ENCODE measurements around the gene MAB21L4. TPM values are rescaled to one million over a fixed set of nuclear protein-coding genes. Genes with fewer than 3 reads are reported as not detected.

The MAB21L4 gene
- total RNA-seq, 1 donor from 2014 or later = 2.1 TPM

DNA sequence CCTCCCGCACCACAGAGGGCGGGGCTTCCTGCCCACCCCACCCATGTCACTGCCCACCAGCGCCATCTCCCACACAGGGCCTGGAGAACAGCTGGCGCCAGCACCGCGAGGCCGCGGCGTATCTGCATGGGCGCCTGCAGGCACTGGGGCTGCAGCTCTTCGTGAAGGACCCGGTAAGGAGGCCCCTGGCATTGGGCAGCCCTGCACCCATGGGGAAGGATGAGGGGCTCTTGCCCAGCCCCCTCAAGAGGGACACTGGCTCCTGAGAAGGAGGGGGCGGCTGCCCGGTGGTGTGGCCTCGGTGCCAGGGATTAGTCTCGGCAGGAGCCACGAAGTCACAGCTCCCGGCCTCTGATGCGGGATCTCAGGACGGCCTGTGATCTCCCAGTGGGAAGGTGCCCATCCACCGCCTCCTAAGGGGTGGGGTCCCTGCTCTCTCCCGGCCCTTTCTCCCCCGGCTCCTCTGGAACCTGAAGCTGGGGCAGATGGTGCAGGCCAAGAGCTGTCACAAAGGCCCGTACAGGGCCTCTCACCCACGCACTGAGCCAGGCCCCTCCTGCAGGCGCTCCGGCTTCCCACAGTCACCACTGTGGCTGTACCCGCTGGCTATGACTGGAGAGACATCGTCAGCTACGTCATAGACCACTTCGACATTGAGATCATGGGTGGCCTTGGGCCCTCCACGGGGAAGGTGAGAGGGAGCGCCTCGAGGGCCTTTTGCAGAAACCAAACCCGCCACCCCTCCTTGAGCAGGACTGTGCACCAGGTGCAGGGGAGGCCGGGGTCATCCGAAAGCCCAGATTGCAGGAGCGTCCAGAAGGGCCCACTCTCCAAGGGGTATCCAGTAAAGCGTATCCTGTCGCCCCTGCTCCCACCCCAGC, 18.3 kb downstream of the MAB21L4 start:
- Histone ChIP-seq H3K36me3 (ENCODE audit: control insufficient read depth, insufficient read depth, low read length) (no peaks in the 10 kb centered on the region), H3K27me3 (ENCODE audit: control insufficient read depth, insufficient read depth, low read length) (peaks cover 3% of the 10 kb centered on the region), H3K4me3 (ENCODE audit: low read depth, low read length) (no peak overlapping the region)
- TF ChIP-seq, protein P1, sequence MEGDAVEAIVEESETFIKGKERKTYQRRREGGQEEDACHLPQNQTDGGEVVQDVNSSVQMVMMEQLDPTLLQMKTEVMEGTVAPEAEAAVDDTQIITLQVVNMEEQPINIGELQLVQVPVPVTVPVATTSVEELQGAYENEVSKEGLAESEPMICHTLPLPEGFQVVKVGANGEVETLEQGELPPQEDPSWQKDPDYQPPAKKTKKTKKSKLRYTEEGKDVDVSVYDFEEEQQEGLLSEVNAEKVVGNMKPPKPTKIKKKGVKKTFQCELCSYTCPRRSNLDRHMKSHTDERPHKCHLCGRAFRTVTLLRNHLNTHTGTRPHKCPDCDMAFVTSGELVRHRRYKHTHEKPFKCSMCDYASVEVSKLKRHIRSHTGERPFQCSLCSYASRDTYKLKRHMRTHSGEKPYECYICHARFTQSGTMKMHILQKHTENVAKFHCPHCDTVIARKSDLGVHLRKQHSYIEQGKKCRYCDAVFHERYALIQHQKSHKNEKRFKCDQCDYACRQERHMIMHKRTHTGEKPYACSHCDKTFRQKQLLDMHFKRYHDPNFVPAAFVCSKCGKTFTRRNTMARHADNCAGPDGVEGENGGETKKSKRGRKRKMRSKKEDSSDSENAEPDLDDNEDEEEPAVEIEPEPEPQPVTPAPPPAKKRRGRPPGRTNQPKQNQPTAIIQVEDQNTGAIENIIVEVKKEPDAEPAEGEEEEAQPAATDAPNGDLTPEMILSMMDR (IDR thresholded peaks at IDR 0.05; ENCODE audit: insufficient read depth, low read length, poor library complexity, severe bottlenecking) = no peak
- no peak for DNase-seq (ENCODE audit: low read depth)

DNA sequence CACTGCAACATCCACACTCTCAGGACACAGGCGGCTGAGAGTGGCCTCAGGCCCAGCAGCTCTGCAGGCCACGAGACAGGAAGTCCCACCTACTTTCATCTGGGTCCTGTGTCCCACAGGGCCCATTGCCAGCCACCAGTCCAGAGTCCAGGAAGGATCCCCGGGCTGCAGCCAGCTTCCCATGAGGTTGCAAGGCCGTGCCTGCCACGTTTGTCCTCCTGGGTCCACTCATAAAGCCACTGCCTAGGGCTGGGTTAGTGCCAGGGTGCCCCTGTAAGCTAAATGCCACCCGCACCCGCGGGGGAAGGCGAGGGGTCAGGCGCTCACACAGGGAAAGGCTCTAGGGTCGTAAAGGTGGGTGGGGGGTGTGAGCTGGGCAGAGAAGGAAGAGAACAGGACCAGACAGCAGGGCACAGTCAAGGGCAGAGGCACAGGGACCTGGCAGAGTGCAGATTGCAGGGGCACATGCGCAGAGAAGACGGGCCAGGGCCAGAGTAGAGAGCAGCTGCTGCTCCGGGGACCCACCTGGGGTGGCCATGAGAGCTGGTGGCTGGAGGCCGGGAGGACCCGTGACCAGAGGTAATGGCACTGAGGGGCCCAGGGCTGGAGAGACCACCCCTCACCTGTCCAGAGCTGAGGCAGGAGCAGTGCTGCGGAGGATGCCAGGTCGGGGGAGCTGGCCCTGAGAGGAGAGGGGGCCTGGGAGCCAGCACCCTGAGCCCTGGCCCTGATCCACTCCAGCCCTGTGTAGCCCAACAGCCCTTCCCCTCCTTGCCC, 19.3 kb downstream of the MAB21L4 start:
- no peak for DNase-seq (ENCODE audit: low read depth)
- H3K4me3 ChIP-seq (ENCODE audit: low read depth, low read length) = no peak overlapping the region
- peaks cover 3% of the 10 kb centered on the region for H3K27me3 ChIP-seq (ENCODE audit: control insufficient read depth, insufficient read depth, low read length)
- TF ChIP-seq, protein P1 (IDR thresholded peaks at IDR 0.05; ENCODE audit: insufficient read depth, low read length, poor library complexity, severe bottlenecking) = no peak
- no peaks in the 10 kb centered on the region for H3K36me3 ChIP-seq (ENCODE audit: control insufficient read depth, insufficient read depth, low read length)

DNA sequence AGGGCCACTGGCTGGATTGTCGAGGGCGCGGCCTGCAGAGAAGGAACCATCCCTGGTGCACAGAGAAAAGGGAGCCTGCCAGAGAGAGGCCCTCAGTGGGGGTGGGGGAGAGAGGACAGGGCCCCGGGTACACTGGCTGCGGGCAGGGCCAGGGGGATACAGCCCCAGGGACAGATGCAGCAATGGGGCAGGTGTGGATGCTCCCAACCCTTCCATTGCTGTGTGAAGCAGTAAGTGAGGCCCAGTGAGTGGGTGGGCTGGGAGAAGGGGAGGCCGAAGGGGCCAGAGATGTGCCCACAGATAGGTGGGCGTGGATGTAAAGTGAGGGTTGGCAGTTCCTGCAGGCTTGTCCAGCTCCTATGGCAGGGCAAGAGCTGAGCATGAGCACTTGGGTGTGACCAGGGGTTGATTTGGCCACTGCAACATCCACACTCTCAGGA, 19.9 kb downstream of the MAB21L4 start:
- TF ChIP-seq, protein P1 (IDR thresholded peaks at IDR 0.05; ENCODE audit: insufficient read depth, low read length, poor library complexity, severe bottlenecking) = no peak
- peaks cover 9% of the 10 kb centered on the region for H3K27me3 ChIP-seq (ENCODE audit: control insufficient read depth, insufficient read depth, low read length)
- no peaks in the 10 kb centered on the region for H3K36me3 ChIP-seq (ENCODE audit: control insufficient read depth, insufficient read depth, low read length)
- no peak for DNase-seq (ENCODE audit: low read depth)
- no peak overlapping the region for H3K4me3 ChIP-seq (ENCODE audit: low read depth, low read length)

DNA sequence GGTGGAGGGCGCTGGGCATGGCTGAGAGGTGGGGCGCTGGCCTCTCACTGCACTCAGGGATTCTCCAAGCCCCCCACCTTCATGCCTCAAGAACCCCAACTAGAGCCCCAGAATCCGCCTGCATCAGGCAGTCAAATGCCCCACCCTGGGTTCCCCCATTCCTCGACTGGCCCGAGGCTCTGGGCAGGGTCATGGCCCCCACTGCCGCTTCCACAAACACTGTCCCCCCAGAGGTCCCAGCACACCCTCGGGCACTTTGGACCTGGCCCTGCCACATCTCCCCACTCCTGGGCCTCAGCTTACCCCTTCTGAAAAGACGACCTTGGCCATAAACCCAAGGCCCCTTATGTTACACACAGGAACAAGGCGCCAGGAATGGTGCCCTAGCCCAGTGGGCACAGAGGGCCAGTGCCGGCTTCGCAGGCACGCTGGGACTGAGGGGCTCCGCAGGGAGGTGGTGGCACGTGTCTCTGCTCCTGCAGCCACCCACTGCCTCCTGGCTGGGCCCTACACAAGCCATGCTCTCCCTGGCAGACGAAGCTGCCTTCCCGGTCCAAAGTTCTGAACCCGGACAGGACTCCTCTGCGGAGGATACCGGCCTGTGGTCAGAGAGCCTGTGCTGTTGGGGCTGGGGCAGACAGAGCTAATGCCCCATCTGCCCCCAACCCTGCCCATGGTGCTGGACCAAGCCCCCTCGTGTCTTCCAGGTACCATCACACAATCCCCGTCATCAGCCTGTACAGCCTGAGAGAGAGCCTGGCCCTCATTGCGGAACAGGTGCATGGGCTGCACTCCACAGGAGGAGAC, 20.5 kb downstream of the MAB21L4 start:
- Histone ChIP-seq H3K36me3 (ENCODE audit: control insufficient read depth, insufficient read depth, low read length) (no peaks in the 10 kb centered on the region), H3K4me3 (ENCODE audit: low read depth, low read length) (no peak overlapping the region), H3K27me3 (ENCODE audit: control insufficient read depth, insufficient read depth, low read length) (peaks cover 13% of the 10 kb centered on the region)
- no peak for DNase-seq (ENCODE audit: low read depth)
- TF ChIP-seq, protein P1 (IDR thresholded peaks at IDR 0.05; ENCODE audit: insufficient read depth, low read length, poor library complexity, severe bottlenecking) = no peak

DNA sequence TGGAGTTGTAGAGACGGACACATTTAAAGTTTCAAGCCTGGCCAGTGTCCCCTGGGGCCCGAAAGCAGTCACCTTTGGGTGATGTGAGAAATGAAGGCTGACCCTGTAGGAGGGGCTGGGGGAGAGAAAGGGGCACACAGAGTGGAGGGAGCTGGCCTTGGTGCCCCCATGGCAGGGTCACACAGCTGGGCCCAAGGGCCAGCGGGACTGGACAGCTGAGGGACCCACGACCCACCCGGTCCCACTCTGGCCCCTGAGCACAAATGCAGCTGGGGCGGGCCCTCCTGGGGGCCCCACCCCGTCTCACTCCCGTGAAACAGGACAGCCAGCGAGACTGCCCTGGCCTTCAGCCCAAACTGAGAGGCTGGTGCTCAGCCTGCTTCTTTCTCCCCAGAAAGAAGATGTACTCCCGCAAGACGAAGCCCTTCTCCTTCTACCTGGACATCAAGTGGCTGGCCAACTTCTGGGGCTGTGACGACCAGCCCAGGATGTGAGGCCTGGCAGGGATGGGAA, 21.2 kb downstream of the MAB21L4 start:
- TF ChIP-seq, protein P1 (IDR thresholded peaks at IDR 0.05; ENCODE audit: insufficient read depth, low read length, poor library complexity, severe bottlenecking) = no peak
- no peaks in the 10 kb centered on the region for H3K36me3 ChIP-seq (ENCODE audit: control insufficient read depth, insufficient read depth, low read length)
- DNase-seq (ENCODE audit: low read depth) = no peak
- H3K27me3 ChIP-seq (ENCODE audit: control insufficient read depth, insufficient read depth, low read length) = peaks cover 16% of the 10 kb centered on the region
- no peak overlapping the region for H3K4me3 ChIP-seq (ENCODE audit: low read depth, low read length)
